K562 (cell line): ENCODE results near the gene TXLNG. TPM values are rescaled to one million over a fixed set of nuclear protein-coding genes. Genes with fewer than 3 reads are reported as not detected.

Experiments
- ADNP ChIP-seq: fragments of 200-800 bp; sonication (Bioruptor generic); IDR thresholded peaks from 2 replicates; pipeline ENCODE4 v1.6.1; 2016; ENCODE audit warnings: missing genetic modification characterization, missing compliant biosample characterization
- CAMTA2 ChIP-seq: fragments of 250-450 bp; sonication (Bioruptor Pico); conservative IDR thresholded peaks from 2 replicates; pipeline ENCODE4 v1.5.1; 2022
- CEBPG ChIP-seq, 3 experiments: fragments of 200-800 bp in 1 of 3; sonication (Bioruptor generic) in 1 of 3; sonication (generic) in 1 of 3; formaldehyde crosslinking in 1 of 3; IDR thresholded peaks in 2 of 3; conservative IDR thresholded peaks in 1 of 3; 2 replicates each; pipeline versions ENCODE4 v1.6.1 to v1.8.0; 2016 to 2022; ENCODE audit warnings: missing compliant biosample characterization in 2 of 3, missing genetic modification characterization in 2 of 3, mild to moderate bottlenecking in 1 of 3, missing genetic modification reagents in 1 of 3
- EZH2 ChIP-seq: IDR thresholded peaks from 2 replicates; pipeline ENCODE4 v1.6.1; 2012; ENCODE audit warnings: low read depth, mild to moderate bottlenecking, inconsistent platforms, low read length, borderline replicate concordance
- GTF2F1 ChIP-seq: IDR thresholded peaks from 2 replicates; pipeline ENCODE4 v1.6.1; 2011; ENCODE audit warnings: low read depth, low read length, improper control_type of control experiment
- HDAC3 ChIP-seq: fragments of 450-650 bp; IDR thresholded peaks from 2 replicates; pipeline ENCODE4 v1.6.1; 2018; ENCODE audit warnings: borderline replicate concordance, mild to moderate bottlenecking, moderate library complexity; ENCODE audit not compliant: partially characterized antibody
- NFIC ChIP-seq: fragments of 450-650 bp; IDR thresholded peaks from 2 replicates; pipeline ENCODE4 v1.6.1; 2017; ENCODE audit warnings: mild to moderate bottlenecking, inconsistent platforms
- PHB2 ChIP-seq: fragments of 450-650 bp; IDR thresholded peaks from 2 replicates; pipeline ENCODE4 v1.6.1; 2017; ENCODE audit warnings: low read depth
- PHF8 ChIP-seq: fragments of 200-600 bp; sonication (generic); IDR thresholded peaks from 2 replicates; pipeline ENCODE4 v1.6.1; 2012; ENCODE audit warnings: mixed run types, mild to moderate bottlenecking, inconsistent platforms, low read length, moderate library complexity, borderline replicate concordance
- SLC30A9 ChIP-seq: fragments of 250-450 bp; sonication (Bioruptor Pico); IDR thresholded peaks from 2 replicates; pipeline ENCODE4 v1.8.0; 2022; ENCODE audit warnings: mild to moderate bottlenecking, moderate library complexity
- U2AF2 ChIP-seq: fragments of 200-400 bp; formaldehyde crosslinking; optimal IDR thresholded peaks from 2 replicates; pipeline ENCODE3; 2017; ENCODE audit warnings: low read depth, mild to moderate bottlenecking, low read length
- ZFP1 ChIP-seq: fragments of 450-650 bp; formaldehyde crosslinking; IDR thresholded peaks from 2 replicates; pipeline ENCODE4 v1.4.0; 2020; ENCODE audit warnings: mild to moderate bottlenecking, mixed read lengths
- ZKSCAN1 ChIP-seq: fragments of 150-350 bp; IDR thresholded peaks from 2 replicates; pipeline ENCODE4 v1.6.1; 2016; ENCODE audit warnings: low read depth, low read length
- ZNF184 ChIP-seq: sonication (generic); formaldehyde crosslinking; IDR thresholded peaks from 2 replicates; pipeline ENCODE4 v1.5.0; 2020; ENCODE audit warnings: missing genetic modification reagents
- ZNF253 ChIP-seq: fragments of 250-450 bp; sonication (Bioruptor Pico); conservative IDR thresholded peaks from 2 replicates; pipeline ENCODE4 v1.6.1; 2021; ENCODE audit warnings: mild to moderate bottlenecking
- polyA plus RNA-seq, 8 experiments: library from polyadenylated mRNA; depleted of rRNA in 4 of 8; stranded (reverse) in 5 of 8; unstranded in 3 of 8; fragments of >200 nt; fragmentation: Nextera tagmentation in 2 of 8; fragmentation: Illumina TruSeq in 1 of 8; extraction: Ambion mirVana in 2 of 8; extraction: Trizol in 1 of 8; gene quantifications; 2 replicates each; pipeline versions ENCODE4 v1.2.1 to v1.2.3, GENCODE V29; 2011 to 2014; ENCODE audit warnings: inconsistent platforms in 1 of 8, missing spikeins in 1 of 8
- total RNA-seq, 7 experiments: library from RNA; depleted of rRNA in 6 of 7; stranded (reverse); fragments of >200 nt in 6 of 7; fragmentation: Illumina TruSeq in 2 of 7; extraction: Trizol in 2 of 7; gene quantifications; 2 replicates each; pipeline versions ENCODE4 v1.2.1 to v1.2.3, GENCODE V29; 2011 to 2021; ENCODE audit warnings: low replicate concordance in 1 of 7
- TF ChIP-seq, protein P1 (sequence below): fragments of 450-650 bp; IDR thresholded peaks from 2 replicates; pipeline ENCODE4 v1.6.1; 2016; ENCODE audit warnings: antibody characterized with exemption
- TF ChIP-seq, protein P2 (sequence below): IDR thresholded peaks from 2 replicates; pipeline ENCODE4 v1.6.1; 2016; ENCODE audit warnings: missing genetic modification characterization, missing compliant biosample characterization
- TF ChIP-seq, protein P3 (sequence below): fragments of 250-450 bp; sonication (Bioruptor Pico); IDR thresholded peaks from 2 replicates; pipeline ENCODE4 v1.5.0; 2021; ENCODE audit warnings: mild to moderate bottlenecking, moderate library complexity
- TF ChIP-seq, protein P4 (sequence below): fragments of 250-450 bp; sonication (Bioruptor Pico); IDR thresholded peaks from 2 replicates; pipeline ENCODE4 v1.5.0; 2020; ENCODE audit warnings: mild to moderate bottlenecking

TXLNG gene
- total and polyA plus RNA-seq, 9 of the 15 experiments (the other 6 are each of a cell fraction or from before 2014, with no cell fraction given), result 13.1 to 47.0 (median 31.6) TPM

DNA sequence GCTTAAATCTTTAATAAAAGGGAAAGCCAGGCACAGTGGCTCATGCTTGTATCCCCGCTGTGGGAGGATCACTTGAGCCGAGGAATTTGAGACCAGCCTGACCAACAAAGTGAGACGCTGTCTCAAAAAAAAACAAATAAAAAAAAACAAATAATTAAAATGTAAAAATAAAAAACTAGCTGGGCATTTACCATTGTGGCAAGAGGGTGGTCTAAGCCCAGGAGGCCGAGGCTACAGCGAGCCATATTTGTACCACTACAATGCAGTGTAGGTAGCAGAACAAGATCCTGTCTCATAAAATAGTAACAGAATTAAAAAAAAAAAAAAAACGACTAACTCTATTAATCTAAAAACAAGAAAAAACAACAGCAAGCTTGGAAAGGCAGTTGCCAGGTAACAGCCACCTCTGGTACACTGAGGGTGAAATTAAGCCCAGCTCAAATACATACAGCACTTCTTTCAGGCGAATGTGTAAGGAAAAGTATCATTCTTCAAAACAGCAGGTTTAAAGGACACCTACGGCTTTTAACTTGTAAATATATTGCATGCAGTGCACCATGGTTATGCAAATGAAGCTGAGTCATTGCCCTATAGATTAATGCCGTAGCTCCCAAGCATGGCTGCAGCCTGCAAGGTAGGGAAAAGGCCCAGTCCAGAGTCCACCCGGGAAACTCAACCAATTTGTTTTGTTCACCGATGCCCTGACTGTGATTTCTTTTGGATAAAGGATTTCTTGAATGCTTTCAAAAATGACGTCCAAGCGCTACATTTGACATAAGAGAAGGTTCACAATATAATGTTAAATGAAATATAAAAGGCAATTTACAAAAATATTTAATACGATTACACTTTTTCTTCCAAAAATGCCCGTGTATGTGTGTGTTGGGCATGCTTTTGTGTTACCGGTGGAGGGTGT lies 14.5 kb upstream of the TXLNG start (continued):
- no peak; the same call in 1 of the 2 replicates for TF ChIP-seq ADNP (tag)
- peak; percentile 99 for TF ChIP-seq GTF2F1
- no peak for TF ChIP-seq ZFP1 (CRISPR knock-in tag)
- no peak for TF ChIP-seq SLC30A9 (CRISPR knock-in tag)
- TF ChIP-seq, protein P1, sequence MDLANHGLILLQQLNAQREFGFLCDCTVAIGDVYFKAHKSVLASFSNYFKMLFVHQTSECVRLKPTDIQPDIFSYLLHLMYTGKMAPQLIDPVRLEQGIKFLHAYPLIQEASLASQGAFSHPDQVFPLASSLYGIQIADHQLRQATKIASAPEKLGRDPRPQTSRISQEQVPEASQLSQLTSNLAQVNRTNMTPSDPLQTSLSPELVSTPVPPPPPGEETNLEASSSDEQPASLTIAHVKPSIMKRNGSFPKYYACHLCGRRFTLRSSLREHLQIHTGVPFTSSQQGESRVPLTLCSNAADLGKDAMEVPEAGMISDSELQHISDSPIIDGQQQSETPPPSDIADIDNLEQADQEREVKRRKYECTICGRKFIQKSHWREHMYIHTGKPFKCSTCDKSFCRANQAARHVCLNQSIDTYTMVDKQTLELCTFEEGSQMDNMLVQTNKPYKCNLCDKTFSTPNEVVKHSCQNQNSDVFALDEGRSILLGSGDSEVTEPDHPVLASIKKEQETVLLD, result no peak
- TF ChIP-seq, protein P2, sequence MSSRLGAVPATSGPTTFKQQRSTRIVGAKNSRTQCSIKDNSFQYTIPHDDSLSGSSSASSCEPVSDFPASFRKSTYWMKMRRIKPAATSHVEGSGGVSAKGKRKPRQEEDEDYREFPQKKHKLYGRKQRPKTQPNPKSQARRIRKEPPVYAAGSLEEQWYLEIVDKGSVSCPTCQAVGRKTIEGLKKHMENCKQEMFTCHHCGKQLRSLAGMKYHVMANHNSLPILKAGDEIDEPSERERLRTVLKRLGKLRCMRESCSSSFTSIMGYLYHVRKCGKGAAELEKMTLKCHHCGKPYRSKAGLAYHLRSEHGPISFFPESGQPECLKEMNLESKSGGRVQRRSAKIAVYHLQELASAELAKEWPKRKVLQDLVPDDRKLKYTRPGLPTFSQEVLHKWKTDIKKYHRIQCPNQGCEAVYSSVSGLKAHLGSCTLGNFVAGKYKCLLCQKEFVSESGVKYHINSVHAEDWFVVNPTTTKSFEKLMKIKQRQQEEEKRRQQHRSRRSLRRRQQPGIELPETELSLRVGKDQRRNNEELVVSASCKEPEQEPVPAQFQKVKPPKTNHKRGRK, result no peak
- peak; percentile 90 for TF ChIP-seq ZNF253
- no peak for TF ChIP-seq ZNF184 (CRISPR knock-in tag)
- TF ChIP-seq NFIC, result peak; percentile 65
- peak; percentile 89; the same call in 1 of the 2 replicates for TF ChIP-seq CAMTA2 (CRISPR knock-in tag)
- TF ChIP-seq PHB2, result peak; percentile 50; the same call in 1 of the 2 replicates
- no peak for TF ChIP-seq U2AF2
- no peak for TF ChIP-seq CEBPG (CRISPR knock-in tag; IDR thresholded peaks at IDR 0.05)
- no peak for TF ChIP-seq CEBPG (tag; conservative IDR thresholded peaks at IDR 0.05 in 1 of 2, IDR thresholded peaks at IDR 0.05 in 1 of 2)
- TF ChIP-seq, protein P3, sequence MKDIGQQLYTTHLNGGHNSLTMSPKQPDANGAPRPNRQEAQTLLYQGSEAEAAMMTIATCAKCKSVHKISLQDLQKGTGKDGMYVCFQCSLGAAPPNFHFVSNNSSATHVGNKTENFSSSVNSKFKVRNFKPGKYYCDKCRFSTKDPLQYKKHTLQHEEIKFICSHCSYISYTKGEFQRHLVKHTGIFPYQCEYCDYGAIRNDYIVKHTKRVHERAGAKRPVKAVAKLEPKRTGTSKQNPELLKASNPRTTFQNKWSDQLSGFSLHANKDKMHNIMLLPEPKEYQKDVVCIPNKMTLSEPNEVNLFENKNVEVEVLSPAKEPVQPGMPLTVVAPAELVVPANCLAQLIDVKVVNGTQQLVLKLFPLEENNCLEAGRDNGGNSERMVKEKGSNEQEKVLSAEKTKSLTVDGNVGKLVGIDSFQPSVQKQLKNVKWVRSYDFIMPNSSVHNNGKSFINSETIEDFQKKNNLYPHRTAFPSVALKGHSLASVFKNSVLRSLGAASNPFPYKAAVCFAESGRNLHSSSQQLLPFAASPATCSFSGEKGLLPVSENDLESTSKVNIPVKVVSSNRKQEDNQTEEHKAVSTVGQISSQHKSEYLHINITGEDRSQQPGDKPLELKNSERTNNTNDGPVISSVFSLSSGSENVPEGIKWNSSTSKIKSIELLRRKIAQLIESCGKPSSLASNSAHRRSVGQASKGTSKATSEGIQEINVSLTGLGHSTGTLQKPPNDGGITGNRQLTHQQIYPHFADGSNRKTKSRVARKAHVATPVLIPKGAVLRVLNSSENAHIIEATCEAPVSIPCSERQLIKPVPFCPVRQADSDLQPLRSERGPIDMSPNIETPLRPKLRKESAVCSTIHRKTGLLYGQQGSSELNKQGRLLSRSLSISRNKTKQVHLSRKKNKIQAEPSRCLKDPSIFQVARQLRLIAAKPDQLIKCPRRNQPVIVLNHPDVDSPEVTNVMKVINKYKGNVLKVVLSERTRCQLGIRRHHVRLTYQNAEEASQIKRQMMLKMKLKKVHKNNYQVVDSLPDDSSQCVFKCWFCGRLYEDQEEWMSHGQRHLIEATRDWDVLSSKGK (CRISPR knock-in tag), result 0 out of 2 replicates have a peak, but pooled peaks have one; percentile 26
- TF ChIP-seq, protein P4, sequence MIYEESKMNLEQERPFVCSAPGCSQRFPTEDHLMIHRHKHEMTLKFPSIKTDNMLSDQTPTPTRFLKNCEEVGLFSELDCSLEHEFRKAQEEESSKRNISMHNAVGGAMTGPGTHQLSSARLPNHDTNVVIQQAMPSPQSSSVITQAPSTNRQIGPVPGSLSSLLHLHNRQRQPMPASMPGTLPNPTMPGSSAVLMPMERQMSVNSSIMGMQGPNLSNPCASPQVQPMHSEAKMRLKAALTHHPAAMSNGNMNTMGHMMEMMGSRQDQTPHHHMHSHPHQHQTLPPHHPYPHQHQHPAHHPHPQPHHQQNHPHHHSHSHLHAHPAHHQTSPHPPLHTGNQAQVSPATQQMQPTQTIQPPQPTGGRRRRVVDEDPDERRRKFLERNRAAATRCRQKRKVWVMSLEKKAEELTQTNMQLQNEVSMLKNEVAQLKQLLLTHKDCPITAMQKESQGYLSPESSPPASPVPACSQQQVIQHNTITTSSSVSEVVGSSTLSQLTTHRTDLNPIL (CRISPR knock-in tag), result no peak
- no peak for TF ChIP-seq EZH2
- peak; percentile 66 for TF ChIP-seq HDAC3
- peak; percentile 16; the same call in 1 of the 2 replicates for TF ChIP-seq PHF8
- no peak for TF ChIP-seq ZKSCAN1
